Choroid plexus epithelial cell (primary cell): ENCODE data around the gene CD34.

Experiments used
- DNase-seq: peaks from one replicate; pipeline ENCODE4 v3.0.0-alpha.2; 2010; ENCODE audit warnings: low read depth
- H3K4me3 ChIP-seq: 2 replicates; pipeline ENCODE4 v1.5.1; 2011; ENCODE audit warnings: low read depth, mild to moderate bottlenecking, control low read depth, low read length, moderate library complexity
- CTCF ChIP-seq: conservative IDR thresholded peaks from 2 replicates; pipeline ENCODE4 v1.5.1; 2011; ENCODE audit warnings: low read depth, mild to moderate bottlenecking, control low read depth, inconsistent platforms, low read length, moderate library complexity

The CD34 gene

GRCh38 chr1:207954104-207954503 is 43.2 kb upstream of the CD34 start:
- DNase-seq = no peak
- no peak for TF ChIP-seq CTCF
- no peak overlapping the region for H3K4me3 ChIP-seq

GRCh38 chr1:207952617-207953542 is 42.0 kb upstream of the CD34 start:
- DNase-seq = no peak
- no peak for TF ChIP-seq CTCF
- no peak overlapping the region for H3K4me3 ChIP-seq

DNA sequence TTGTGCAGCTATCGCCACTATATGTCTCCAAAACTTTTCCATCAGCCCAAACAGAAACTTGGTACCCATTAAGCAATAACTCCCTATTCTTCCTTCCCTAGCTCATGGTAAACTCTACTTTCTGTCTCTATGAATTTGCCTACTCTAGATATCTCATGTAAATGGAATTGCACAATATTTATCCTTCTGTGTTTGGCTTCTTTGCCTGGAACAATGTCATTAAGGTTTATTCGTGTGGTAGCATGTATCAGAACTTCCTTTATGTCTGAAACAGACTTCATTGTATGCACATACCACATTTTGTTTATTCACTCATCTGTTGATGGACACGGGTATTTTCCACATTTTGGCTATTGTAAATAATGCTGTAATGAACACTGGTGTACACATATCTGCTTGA is 40.7 kb upstream of the CD34 start:
- no peak overlapping the region for H3K4me3 ChIP-seq
- DNase-seq = no peak
- TF ChIP-seq CTCF = no peak

GRCh38 chr1:207950750-207951149 is 39.8 kb upstream of the CD34 start:
- TF ChIP-seq CTCF = no peak
- DNase-seq = no peak
- H3K4me3 ChIP-seq = no peak overlapping the region

GRCh38 chr1:207949571-207950195 is 38.8 kb upstream of the CD34 start:
- TF ChIP-seq CTCF = no peak
- H3K4me3 ChIP-seq = no peak overlapping the region
- no peak for DNase-seq

DNA sequence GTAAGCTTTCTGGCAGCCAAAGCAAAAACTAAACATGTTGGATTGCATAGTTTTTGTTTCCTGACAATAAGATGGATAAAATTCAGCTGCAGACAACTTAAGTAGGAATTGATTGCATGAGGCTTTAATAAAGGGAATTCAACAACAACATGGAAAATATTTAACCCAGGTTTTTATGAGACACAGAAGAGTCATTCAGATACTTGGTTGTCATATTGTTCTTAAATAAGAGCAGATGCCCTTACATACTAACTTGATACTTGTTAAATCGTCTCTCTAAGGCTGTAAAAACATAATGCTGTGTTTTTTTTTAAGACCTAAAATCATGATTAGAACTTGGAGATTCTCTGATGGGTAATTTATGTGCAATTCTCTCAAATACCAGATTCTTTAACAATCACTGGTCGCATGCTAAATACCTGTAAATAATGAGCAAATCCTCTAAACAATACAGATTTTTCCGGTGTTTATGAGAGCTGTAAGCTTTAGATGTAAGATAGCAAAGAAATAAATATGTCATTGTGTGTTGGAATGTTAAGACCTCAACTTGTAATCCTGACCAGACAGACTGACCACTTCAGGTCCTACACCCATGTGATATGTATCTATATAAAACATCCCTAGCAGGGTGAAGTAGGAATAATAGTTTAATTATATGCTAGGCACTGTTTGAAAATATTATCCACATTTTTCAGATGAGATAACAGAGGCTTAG is 37.8 kb upstream of the CD34 start:
- DNase-seq = no peak
- H3K4me3 ChIP-seq = no peak overlapping the region
- TF ChIP-seq CTCF = no peak
